Colonic mucosa (tissue), 4 donors: ENCODE results near the gene TFAP2B. TPM values are rescaled to one million over a fixed set of nuclear protein-coding genes. Genes with fewer than 3 reads are reported as not detected.

ENCODE experiments used
- DNase-seq: peaks from one replicate; pipeline ENCODE4 v3.0.0-alpha.2; 2020
- H3K27ac ChIP-seq: fragments of 200-600 bp; one replicate; pipeline ENCODE4 v1.8.0; 2021
- H3K27me3 ChIP-seq: fragments of 200-600 bp; one replicate; pipeline ENCODE4 v1.8.0; 2021
- H3K36me3 ChIP-seq: fragments of 200-600 bp; one replicate; pipeline ENCODE4 v1.8.0; 2021
- H3K4me1 ChIP-seq: fragments of 200-600 bp; one replicate; pipeline ENCODE4 v1.8.0; 2021; ENCODE audit warnings: mild to moderate bottlenecking
- H3K4me3 ChIP-seq: fragments of 200-600 bp; one replicate; pipeline ENCODE4 v1.8.0; 2021
- H3K9ac ChIP-seq, 2 donors: one replicate each; pipeline ENCODE4 v1.7.0; 2013; ENCODE audit warnings: control low read depth in 2 of 2, low read depth in 2 of 2, low read length in 2 of 2
- H3K9me3 ChIP-seq: fragments of 200-600 bp; one replicate; pipeline ENCODE4 v1.8.0; 2021
- intact Hi-C: fragments of 100-400 bp; cut with DNase I; formaldehyde crosslinking; loops from one replicate; pipeline ENCODE4 v1.14.1; 2022
- total RNA-seq, 2 donors: library from RNA; stranded (reverse); fragmentation: NEBNext Ultra II Directional in 1 of 2; extraction: Animal tissue kit (Norgen Biotek cat#: 25700) in 1 of 2; gene quantifications; one replicate each; pipeline ENCODE4 v1.2.1, GENCODE V29; 2021
- TF ChIP-seq, protein P1 (sequence below): fragments of 200-600 bp; IDR thresholded peaks from one replicate; pipeline ENCODE4 v1.8.0; 2022; ENCODE audit warnings: antibody characterized with exemption, mild to moderate bottlenecking
- donor health status: healthy.
- donor health status: DM: no; HTN: no; CAD: no.
- donor health status: DM: no; HTN: no; CAD: no.

TFAP2B gene
- total RNA-seq, 2 donors from 2014 or later: not detected

- intact Hi-C loops: no loop called here
- no peak for DNase-seq
- no peaks in the 10 kb centered on the region for H3K36me3 ChIP-seq
These were observed 30.5 kb downstream of the TFAP2B start for GRCh38 chr6:50848989-50849795.

GRCh38 chr6:50849796-50850180 lies 31.1 kb downstream of the TFAP2B start:
- H3K4me3 ChIP-seq: no peak overlapping the region
- H3K27ac ChIP-seq: no peak overlapping the region
- H3K9me3 ChIP-seq: no peaks in the 10 kb centered on the region
- no peak for DNase-seq
- H3K36me3 ChIP-seq: no peaks in the 10 kb centered on the region
- no peaks in the 10 kb centered on the region for H3K4me1 ChIP-seq
- H3K27me3 ChIP-seq: peaks cover 71% of the 10 kb centered on the region
- TF ChIP-seq, protein P1, sequence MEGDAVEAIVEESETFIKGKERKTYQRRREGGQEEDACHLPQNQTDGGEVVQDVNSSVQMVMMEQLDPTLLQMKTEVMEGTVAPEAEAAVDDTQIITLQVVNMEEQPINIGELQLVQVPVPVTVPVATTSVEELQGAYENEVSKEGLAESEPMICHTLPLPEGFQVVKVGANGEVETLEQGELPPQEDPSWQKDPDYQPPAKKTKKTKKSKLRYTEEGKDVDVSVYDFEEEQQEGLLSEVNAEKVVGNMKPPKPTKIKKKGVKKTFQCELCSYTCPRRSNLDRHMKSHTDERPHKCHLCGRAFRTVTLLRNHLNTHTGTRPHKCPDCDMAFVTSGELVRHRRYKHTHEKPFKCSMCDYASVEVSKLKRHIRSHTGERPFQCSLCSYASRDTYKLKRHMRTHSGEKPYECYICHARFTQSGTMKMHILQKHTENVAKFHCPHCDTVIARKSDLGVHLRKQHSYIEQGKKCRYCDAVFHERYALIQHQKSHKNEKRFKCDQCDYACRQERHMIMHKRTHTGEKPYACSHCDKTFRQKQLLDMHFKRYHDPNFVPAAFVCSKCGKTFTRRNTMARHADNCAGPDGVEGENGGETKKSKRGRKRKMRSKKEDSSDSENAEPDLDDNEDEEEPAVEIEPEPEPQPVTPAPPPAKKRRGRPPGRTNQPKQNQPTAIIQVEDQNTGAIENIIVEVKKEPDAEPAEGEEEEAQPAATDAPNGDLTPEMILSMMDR: no peak
- intact Hi-C loops: no loop called here
- H3K9ac ChIP-seq: no peak overlapping the region

More at GRCh38 chr6:50848989-50849795, 30.5 kb downstream of the TFAP2B start:
- Histone ChIP-seq H3K27ac (no peak overlapping the region), H3K9me3 (no peaks in the 10 kb centered on the region), H3K4me1 (no peaks in the 10 kb centered on the region), H3K9ac (no peak overlapping the region), H3K4me3 (no peak overlapping the region), H3K27me3 (peaks cover 77% of the 10 kb centered on the region)
- TF ChIP-seq, protein P1: no peak

DNA sequence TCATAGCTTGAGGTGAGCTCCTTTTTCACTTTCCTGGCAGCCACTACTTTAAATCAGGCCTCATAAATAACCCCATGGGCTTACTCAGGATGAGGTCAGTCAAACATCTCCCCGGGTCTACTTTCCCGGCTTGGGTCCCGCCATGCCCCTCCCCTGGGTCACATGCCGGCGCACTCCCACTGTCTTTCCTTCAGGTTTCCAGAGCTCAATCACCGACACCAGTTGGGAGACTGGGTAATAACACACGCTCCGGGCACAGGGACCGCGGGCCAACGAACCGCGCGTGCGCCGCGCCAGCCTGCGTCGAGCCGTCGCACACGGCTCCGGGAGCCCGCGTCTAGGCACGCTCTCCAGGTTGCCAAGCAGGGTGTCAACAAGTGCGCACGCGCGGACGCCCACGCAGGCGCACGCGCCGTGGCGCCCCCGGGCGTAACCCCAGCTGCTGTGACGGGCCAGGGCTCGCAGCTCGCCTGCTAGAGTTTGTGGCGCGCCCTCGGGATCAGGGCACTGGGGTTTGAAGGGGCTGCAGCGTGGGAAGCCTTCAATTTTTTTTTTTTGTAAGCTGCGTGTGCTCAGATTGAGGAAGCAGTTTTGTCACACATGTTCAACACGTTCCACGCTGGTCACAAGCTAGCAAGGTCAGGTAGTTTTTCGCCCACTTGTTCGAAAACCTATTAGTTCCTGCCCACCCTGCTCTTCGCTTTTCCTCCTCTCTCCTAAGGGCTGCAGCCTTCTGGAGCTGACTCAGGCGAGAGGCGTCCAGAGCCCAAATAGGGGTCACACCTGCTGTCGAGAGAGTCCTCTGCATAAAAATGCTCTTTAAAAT lies 31.8 kb downstream of the TFAP2B start:
- no peaks in the 10 kb centered on the region for H3K36me3 ChIP-seq
- H3K27me3 ChIP-seq: peaks cover 65% of the 10 kb centered on the region
- H3K4me1 ChIP-seq: no peaks in the 10 kb centered on the region
- H3K9me3 ChIP-seq: no peaks in the 10 kb centered on the region
- TF ChIP-seq, protein P1: no peak
- no peak overlapping the region for H3K27ac ChIP-seq
- no peak overlapping the region for H3K4me3 ChIP-seq
- intact Hi-C loops: no loop called here
- DNase-seq: no peak
- H3K9ac ChIP-seq: no peak overlapping the region

GRCh38 chr6:50851049-50851845 lies 32.6 kb downstream of the TFAP2B start:
- Histone ChIP-seq H3K9ac (no peak overlapping the region), H3K36me3 (no peaks in the 10 kb centered on the region), H3K27me3 (peaks cover 57% of the 10 kb centered on the region), H3K27ac (no peak overlapping the region), H3K9me3 (no peaks in the 10 kb centered on the region), H3K4me3 (no peak overlapping the region), H3K4me1 (no peaks in the 10 kb centered on the region)
- intact Hi-C loops: no loop called here
- TF ChIP-seq, protein P1: no peak
- DNase-seq: no peak

- H3K9ac ChIP-seq: no peak overlapping the region
- H3K27ac ChIP-seq: no peak overlapping the region
- no peaks in the 10 kb centered on the region for H3K9me3 ChIP-seq
- TF ChIP-seq, protein P1: no peak
- peaks cover 33% of the 10 kb centered on the region for H3K27me3 ChIP-seq
- intact Hi-C loops: no loop called here
- no peak overlapping the region for H3K4me3 ChIP-seq
- H3K4me1 ChIP-seq: no peaks in the 10 kb centered on the region
- DNase-seq: no peak
- no peaks in the 10 kb centered on the region for H3K36me3 ChIP-seq
These were observed 35.3 kb downstream of the TFAP2B start for GRCh38 chr6:50853939-50854338.
